MG63 (cell line): ENCODE data around the gene DNAH1. TPM values are rescaled to one million over a fixed set of nuclear protein-coding genes. Genes with fewer than 3 reads are reported as not detected.

ENCODE experiments used
- DNase-seq: peaks from one replicate; pipeline ENCODE4 v3.0.0-alpha.2; 2020
- H3K27me3 ChIP-seq: fragments of 250-450 bp; sonication (Bioruptor Pico); 2 replicates; pipeline ENCODE4 v1.5.1; 2020; ENCODE audit warnings: mild to moderate bottlenecking, moderate library complexity
- H3K36me3 ChIP-seq: fragments of 250-450 bp; sonication (Bioruptor Pico); 2 replicates; pipeline ENCODE4 v1.5.1; 2020; ENCODE audit warnings: mild to moderate bottlenecking, moderate library complexity
- H3K4me3 ChIP-seq: fragments of 250-450 bp; sonication (Bioruptor Pico); 2 replicates; pipeline ENCODE4 v1.5.1; 2020; ENCODE audit warnings: mild to moderate bottlenecking, moderate library complexity
- H3K9me3 ChIP-seq: fragments of 250-450 bp; sonication (Bioruptor Pico); 2 replicates; pipeline ENCODE4 v1.5.1; 2020; ENCODE audit warnings: mild to moderate bottlenecking, moderate library complexity
- total RNA-seq: library from RNA; depleted of rRNA; stranded (reverse); fragments of >200 nt; shearing (Covaris generic); gene quantifications from 2 replicates; pipeline ENCODE4 v1.2.3, GENCODE V29; 2014; ENCODE audit warnings: low replicate concordance

DNAH1 gene
- total RNA-seq, 1 experiment from 2014 or later, result 0.49 TPM

DNA sequence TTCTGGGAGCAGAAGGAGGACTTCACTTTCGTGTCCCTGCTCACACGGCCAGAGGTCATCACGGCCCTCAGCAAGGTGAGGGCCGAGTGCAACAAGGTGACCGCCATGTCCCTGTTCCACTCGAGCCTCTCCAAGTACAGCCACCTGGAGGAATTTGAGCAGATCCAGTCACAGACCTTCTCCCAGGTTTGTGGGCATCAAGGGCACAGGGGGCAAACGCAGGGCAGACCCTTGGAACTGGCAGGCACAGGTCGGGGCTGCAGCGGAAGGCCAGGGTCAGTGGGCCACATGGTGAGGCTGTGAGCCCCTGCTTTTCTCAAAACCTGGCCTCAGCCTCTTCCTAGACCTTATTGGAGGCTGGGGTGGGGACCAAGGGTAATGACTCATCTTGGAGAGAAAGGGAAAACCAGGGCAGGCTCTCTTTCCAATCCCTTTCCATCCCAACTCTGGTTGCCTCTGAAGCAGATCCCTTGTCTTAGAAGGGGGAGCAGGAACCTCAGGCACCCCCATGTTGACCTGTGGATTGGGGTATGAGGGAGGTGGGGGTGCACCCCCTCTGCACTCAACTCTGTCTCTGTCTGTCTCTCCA lies 29.5 kb downstream of the DNAH1 start:
- no peaks in the 10 kb centered on the region for H3K36me3 ChIP-seq
- no peaks in the 10 kb centered on the region for H3K27me3 ChIP-seq
- no peak overlapping the region for H3K4me3 ChIP-seq
- no peaks in the 10 kb centered on the region for H3K9me3 ChIP-seq
- peak; percentile 9 for DNase-seq

DNA sequence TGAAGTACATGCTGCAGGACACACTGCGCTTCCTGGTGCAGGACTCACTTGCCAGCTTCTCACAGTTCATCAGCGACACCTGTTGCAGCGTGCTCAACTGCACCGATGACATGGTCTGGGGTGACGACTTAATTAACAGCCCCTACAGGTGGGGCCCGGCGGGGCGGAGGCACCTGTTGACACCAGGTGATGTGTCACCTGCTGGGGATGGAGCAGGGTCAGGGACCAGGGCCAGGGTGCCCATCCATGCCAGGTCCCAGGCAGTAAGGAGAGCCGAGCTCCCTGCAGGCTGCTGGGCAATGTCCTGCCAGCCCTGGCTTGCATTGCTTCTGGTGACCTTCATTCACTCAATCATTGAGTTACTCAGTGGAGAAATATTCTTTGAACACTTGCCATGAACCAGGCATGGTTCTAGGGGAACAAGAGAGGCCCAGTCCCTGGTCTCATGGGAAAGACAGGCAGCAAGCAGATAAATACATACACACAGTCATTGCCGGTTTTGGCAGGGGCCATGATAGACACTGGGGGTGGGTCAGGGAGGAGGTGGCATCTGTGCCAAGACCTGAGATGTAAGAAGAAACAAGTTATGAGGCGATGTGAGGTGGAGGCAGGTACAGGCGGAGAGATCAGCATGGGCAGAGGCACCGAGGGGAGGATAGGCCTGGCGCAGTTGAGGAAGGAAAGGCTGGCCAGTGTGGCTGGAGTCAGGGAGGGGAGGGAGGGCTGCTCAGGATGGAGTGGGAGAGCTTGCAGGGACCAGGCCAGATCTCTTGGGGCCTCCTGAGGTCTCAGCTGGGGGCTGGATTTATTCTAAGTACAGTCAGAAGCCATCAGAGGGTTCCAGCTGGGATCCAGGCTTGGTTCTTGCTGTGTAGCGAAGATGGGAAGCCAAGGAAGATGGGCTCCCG lies 30.8 kb downstream of the DNAH1 start:
- no peaks in the 10 kb centered on the region for H3K9me3 ChIP-seq
- no peaks in the 10 kb centered on the region for H3K36me3 ChIP-seq
- DNase-seq, result peak; percentile 51
- no peaks in the 10 kb centered on the region for H3K27me3 ChIP-seq
- H3K4me3 ChIP-seq, result no peak overlapping the region

DNA sequence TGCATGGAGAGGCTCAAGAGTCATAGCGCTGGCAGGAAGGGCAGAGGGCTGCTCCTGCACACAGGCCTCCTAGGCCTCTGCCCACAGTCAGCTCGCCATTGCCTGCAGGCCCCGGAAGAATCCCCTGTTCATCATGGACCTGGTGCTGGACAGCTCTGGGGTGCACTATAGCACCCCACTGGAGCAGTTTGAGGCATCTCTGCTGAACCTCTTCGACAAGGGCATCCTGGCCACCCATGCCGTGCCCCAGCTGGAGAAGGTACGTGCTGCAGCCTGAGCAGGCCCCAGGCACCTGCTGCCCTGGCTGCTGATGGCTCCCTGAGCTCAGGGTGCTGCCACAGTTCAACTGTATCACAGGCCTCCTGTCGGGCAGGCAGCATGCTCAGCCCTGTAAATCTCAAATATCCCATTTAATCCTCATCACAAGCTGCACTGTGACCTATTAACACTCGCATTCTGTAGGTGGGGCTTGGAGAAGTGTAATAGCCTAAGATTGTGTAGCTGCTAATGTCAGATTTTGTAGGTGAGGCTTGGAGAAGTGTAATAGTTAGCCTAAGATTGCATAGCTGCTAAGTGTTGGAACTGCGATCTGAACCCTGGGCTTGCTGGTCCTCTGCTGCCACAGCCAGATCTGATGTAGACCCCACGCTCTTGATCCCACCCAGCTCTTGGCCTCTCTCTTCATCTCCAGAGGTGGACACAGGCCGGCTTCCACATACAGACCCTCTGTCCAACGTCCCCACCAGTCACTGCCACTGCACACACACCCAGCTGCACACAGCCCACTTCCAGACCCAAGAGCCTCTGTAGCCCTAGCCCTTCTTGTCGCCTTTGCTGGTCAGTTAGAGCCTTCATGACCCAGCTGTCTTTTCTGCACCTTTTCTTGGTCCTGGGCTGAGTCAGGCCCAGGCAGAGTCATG lies 31.9 kb downstream of the DNAH1 start:
- no peak overlapping the region for H3K4me3 ChIP-seq
- DNase-seq, result no peak
- no peaks in the 10 kb centered on the region for H3K36me3 ChIP-seq
- H3K9me3 ChIP-seq, result no peaks in the 10 kb centered on the region
- H3K27me3 ChIP-seq, result no peaks in the 10 kb centered on the region

DNA sequence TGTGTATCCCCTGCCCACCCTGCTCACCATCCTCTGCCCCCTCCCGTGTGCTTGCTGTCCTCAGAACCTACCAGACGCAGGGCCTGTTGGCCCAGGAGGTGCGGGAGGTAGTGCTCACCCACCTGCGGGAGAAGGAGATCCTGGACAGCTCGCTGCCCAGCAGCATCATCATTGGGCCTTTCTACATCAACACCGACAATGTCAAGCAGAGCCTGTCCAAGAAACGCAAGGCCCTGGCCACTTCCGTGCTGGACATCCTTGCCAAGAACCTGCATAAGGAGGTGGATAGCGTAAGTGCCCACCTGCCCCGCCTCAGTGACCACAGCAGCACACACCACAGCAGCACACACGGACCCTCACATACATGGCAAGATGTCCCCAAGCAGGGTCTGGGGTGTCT lies 33.0 kb downstream of the DNAH1 start:
- no peak for DNase-seq
- H3K27me3 ChIP-seq, result no peaks in the 10 kb centered on the region
- no peaks in the 10 kb centered on the region for H3K9me3 ChIP-seq
- H3K4me3 ChIP-seq, result no peak overlapping the region
- no peaks in the 10 kb centered on the region for H3K36me3 ChIP-seq

DNA sequence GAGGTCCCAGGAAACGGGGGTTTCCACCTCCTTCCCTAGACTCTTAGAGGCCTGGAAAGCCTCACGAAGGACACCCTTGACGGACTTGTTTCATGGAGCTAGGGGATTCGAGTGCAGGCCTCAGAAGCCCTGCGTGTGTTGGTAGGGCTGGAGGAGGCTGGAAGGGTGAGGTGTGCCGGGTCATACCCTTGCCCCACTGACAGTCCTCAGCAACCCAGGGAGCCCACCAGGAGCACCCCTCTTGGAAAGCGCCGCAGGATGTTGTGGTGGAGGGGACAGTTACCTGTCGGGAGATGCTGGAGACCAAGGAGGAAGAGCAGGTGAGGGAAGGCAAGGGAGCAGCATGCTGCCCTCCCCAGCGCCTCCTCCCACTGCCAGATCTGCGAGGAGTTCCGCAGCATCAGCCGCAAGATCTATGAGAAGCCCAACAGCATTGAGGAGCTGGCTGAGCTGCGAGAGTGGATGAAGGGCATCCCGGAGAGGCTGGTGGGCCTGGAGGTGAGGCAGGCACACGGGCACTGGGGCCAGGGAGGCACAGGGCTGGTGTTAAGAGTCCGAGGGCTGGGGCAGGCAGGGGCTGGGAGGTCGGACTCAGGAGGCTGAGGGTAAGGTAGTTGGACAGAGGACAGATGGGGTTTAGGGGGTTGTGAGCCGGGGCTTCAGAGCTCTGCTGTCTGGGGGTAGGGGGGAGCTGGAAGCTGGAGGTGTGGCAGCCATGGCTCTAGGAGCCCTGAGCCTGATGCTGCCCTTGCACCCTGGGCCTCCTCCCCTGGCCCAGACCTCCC lies 33.7 kb downstream of the DNAH1 start:
- H3K27me3 ChIP-seq, result no peaks in the 10 kb centered on the region
- DNase-seq, result no peak
- no peak overlapping the region for H3K4me3 ChIP-seq
- H3K36me3 ChIP-seq, result no peaks in the 10 kb centered on the region
- no peaks in the 10 kb centered on the region for H3K9me3 ChIP-seq

DNA sequence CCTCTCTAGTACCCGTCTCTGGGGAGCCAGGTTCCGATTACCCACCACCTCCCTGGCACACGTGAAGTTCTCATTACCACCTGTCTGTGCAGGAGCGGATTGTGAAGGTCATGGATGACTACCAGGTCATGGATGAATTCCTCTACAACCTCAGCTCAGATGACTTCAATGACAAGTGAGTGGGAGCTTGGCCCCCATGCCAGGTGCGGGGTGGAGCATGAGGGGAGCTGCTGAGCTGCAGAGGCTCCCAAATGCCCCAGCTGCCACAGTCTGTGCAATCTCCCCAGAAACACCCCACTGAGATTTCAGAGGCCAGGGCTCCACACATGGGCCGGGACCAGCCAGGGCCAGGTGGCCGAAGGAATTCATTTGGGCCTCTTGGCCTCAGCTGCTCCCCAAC lies 34.3 kb downstream of the DNAH1 start:
- no peaks in the 10 kb centered on the region for H3K27me3 ChIP-seq
- no peak overlapping the region for H3K4me3 ChIP-seq
- H3K9me3 ChIP-seq, result no peaks in the 10 kb centered on the region
- H3K36me3 ChIP-seq, result no peaks in the 10 kb centered on the region
- no peak for DNase-seq

DNA sequence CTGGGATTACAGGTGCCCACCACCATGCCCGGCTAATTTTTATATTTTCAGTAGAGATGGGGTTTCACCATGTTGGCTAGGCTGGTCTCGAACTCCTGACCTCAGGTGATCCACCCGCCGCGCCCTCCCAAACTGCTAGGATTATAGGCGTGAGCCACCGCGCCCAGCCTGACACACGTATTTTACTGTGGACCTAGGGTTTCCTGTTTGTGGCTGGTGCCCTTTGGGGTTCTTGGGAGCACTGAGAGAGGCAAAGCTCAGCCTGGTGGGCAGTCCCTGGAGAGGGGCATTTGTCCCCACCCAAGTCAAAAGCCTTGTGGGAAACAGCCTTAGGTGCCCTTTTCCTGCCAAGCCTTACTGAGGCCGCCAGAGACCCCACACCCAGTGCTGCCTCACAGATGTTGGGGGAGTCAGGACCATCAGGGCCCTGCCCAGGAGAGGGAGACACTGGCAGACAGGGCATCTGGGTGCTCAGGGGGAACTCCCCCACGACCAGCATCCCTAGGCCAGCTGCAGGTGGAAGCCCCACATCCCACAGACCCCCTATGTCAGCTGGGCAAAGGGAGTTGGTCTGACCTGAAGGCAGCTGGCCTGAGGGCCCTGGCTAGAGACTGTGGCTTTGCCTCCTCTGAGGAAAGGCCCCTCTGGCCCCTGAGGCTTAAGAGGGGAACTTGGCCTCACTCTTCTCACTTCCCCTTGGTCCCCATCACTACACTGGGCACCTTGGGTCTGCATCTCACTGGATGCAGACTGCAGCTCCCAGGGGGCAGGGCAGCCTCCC lies 35.1 kb downstream of the DNAH1 start:
- DNase-seq, result no peak
- Histone ChIP-seq H3K27me3 (no peaks in the 10 kb centered on the region), H3K36me3 (no peaks in the 10 kb centered on the region), H3K4me3 (no peak overlapping the region), H3K9me3 (no peaks in the 10 kb centered on the region)

DNA sequence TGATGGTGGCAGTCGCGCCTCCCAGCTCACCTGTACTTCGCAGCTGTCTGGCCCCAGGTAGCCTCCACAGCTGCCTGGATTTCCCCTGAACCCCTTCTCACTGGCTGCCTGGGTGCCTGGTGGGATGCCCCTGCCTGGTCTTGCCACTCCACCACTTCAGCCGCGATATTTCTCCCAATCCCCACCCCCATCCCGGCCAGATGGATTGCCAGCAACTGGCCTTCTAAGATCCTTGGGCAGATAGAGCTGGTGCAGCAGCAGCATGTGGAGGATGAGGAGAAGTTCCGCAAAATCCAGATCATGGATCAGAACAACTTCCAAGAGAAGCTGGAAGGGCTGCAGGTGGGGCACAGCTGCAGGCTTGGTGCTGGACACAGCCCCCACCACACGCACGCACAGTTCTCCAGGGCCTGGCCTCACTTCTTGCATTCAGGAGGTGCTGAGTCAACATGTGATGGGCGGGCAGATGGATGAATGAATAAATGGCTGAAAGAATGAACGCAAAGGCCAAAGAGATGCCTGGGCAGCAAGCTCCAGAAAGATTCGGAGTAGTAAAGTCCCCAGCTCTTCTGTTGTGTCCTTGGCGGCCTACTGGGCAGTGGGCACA lies 35.7 kb downstream of the DNAH1 start:
- H3K9me3 ChIP-seq, result no peaks in the 10 kb centered on the region
- H3K36me3 ChIP-seq, result no peaks in the 10 kb centered on the region
- no peaks in the 10 kb centered on the region for H3K27me3 ChIP-seq
- H3K4me3 ChIP-seq, result no peak overlapping the region
- no peak for DNase-seq

DNA sequence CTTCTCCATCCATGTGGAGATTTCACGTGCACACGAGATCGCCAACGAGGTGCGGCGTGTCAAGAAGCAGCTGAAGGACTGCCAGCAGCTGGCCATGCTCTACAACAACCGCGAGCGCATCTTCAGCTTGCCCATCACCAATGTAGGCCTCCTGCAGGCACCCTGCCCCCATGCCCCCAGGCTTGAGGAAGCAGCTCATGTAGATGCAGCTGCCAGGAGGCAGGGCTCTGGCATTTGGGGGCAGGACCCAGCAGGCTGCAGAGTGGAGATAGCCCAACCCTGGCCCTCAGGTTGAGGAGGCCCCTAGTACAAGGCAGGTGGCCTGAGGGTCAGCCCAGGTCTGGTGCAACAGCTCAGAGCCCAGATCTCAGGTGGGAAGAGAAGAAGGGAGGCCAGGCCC lies 36.4 kb downstream of the DNAH1 start:
- Histone ChIP-seq H3K36me3 (no peaks in the 10 kb centered on the region), H3K4me3 (no peak overlapping the region), H3K27me3 (no peaks in the 10 kb centered on the region), H3K9me3 (no peaks in the 10 kb centered on the region)
- DNase-seq, result no peak

DNA sequence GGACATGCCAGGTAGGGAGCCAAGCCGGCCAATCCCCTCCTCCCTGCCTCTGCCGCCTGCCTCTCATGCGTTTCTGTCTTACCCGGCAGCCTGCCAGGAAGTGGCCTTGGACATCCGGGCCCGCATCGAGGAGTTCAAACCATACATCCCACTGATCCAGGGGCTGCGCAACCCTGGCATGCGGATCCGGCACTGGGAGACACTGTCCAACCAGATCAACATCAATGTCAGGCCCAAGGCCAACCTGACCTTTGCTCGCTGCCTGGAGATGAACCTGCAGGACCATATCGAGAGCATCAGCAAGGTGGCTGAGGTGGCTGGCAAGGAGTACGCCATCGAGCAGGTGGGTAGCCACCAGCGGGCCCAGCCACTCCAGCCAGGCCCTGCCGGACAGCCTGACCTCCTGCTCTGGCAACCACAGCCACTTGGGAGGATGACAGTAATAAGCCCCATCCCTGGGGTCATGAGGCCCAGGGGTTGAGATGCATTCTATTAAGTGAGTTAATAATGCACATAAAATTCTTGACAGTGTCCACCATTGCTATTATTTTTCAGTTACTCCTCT lies 37.3 kb downstream of the DNAH1 start:
- DNase-seq, result no peak
- Histone ChIP-seq H3K4me3 (no peak overlapping the region), H3K27me3 (no peaks in the 10 kb centered on the region), H3K9me3 (no peaks in the 10 kb centered on the region), H3K36me3 (no peaks in the 10 kb centered on the region)

DNA sequence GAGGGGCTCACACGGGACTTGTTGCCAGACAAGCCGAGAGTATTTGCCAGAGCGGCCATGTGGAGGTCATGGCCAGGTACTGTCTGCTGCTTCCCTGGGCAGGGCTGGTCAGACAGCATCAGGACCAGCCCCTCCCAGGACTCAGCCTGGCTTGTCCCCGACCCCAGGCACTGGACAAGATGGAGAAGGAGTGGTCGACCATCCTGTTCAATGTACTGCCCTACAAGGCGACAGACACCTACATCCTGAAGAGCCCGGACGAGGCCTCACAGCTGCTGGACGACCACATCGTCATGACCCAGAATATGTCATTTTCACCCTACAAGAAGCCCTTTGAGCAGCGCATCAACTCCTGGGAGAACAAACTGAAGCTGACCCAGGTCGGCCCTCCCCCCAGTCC lies 38.6 kb downstream of the DNAH1 start:
- no peaks in the 10 kb centered on the region for H3K9me3 ChIP-seq
- H3K36me3 ChIP-seq, result no peaks in the 10 kb centered on the region
- DNase-seq, result no peak
- H3K4me3 ChIP-seq, result no peak overlapping the region
- H3K27me3 ChIP-seq, result no peaks in the 10 kb centered on the region

DNA sequence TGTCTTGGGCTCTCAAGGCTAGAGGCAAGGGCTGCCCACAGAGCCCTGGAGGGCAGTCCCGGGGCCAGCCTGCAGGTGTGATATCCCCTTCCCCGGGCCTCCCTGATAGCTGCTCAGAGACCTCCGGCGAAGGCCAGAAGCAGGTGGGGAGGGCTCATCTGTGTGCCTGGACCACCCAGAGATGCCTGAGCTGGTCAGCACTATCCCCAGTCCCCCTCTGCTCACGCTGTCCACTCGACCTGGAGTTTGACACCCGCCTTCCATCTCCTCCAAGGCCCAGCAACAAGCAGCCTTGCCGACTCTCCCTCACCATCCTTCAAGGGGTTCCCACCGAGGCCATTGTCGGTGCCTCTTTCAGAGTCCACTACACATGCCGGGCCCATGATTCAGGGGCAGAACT lies 39.4 kb downstream of the DNAH1 start:
- Histone ChIP-seq H3K36me3 (no peaks in the 10 kb centered on the region), H3K9me3 (no peaks in the 10 kb centered on the region), H3K4me3 (no peak overlapping the region), H3K27me3 (no peaks in the 10 kb centered on the region)
- no peak for DNase-seq

DNA sequence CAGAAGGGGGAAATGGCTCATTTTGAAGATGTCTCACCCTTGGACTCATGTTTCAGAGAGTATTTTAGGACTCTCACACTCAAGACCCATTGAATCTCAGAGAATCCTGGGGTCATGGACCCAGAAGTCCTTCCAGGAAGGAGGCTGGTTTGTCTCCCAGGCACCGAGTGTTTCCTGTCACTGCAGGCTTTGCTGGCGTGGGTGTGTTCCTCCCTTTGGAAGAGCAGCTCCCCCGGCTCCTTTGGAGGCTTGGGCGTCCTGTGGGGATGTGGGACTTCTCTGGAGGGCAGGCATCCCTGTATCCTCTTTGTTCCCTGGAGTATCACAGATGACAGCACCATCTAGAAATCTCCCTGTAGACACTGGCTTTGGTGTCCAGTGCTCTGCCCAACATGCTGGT lies 40.0 kb downstream of the DNAH1 start:
- Histone ChIP-seq H3K36me3 (no peaks in the 10 kb centered on the region), H3K4me3 (no peak overlapping the region), H3K27me3 (no peaks in the 10 kb centered on the region), H3K9me3 (no peaks in the 10 kb centered on the region)
- DNase-seq, result no peak

DNA sequence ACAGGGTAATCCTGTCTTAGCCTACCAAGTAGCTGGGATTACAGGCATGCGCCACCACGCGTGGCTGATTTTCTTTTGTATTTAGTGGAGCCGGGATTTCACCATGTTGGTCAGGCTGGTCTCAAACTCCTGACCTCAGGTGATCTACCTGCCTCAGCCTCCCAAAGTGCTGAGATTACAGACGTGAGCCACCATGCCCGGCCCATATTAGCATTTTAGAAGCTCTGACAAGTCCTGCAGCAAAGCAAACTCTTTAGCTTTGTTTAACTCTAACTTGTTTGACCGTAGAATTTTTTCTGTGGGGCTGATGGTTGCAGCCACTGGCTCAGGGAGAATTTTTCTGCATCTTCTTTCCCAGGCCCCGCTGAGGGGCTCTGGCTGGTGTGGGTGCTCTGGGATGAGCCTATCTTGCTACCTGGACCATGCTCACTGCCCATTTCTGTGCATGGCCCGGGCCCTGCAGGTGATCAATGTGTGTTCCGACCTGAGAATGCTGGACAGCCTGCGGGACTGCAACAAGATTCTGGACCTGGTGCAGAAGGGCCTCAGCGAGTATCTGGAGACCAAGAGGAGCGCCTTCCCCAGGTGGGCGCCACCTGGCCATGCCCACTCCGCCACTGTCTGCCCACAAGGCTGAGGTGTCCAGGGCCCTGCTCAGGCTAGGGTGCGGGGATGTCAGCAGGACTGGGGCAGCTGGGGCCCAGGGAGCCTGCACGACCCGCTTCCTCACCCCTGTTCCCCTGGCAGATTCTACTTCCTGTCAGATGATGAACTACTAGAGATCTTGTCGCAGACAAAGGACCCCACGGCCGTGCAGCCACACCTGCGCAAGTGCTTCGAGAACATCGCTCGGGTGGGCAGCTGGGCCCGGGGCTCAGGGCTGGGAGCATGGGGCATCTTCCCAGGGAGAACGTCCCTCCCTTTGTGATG lies 41.3 kb downstream of the DNAH1 start:
- Histone ChIP-seq H3K27me3 (no peaks in the 10 kb centered on the region), H3K4me3 (no peak overlapping the region), H3K36me3 (no peaks in the 10 kb centered on the region), H3K9me3 (no peaks in the 10 kb centered on the region)
- DNase-seq, result no peak
